GM18498 (cell line): ENCODE measurements around the gene FAM110D.

Experiments used
- ATAC-seq: cut with Tn5 transposase; IDR thresholded peaks from one replicate; pipeline ENCODE4 v1.9.1; 2021; ENCODE audit warnings: mild to moderate bottlenecking, moderate library complexity; ENCODE audit not compliant: unreplicated experiment

FAM110D gene

DNA sequence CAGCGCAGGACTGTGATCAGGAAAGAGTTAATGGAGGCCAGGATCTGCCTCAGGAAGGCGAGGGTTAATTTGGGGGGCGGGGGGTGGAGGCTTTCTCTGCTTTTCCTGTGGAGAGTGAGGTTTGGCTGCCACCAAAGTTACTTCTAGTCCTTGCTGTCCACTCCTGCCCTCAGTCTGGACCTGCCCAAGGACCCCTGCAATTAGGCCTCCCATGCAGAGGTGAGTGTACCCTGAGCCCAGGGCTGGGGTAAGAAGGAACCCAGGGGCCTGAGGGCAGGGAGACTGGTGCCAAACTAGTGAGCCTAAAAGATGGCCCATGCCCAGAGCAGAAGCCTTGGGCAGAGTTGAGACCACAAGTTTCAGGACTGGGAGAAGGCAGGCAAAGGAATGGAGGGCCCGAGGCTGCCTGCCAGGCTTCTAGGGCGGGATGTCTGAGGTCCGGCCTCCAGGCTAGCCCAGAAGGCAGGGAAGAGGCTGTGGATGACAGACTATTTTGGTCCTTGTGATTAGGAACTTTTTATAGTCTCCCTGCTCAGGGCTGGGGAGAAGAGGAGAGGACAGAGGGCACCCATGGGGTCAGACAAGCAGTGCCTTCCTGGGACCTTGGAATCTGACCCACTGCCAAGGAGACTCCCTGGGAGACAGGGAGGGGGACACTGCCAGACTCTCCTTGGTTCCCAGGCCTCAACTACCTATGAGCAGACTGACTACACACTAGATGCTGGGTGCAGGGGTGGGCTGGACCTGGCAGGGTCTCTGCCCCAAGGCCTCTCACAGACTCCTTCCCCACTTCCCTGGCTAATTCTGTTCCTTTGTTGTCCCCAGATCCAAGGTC, at the start of gene FAM110D:
Gene FAM110D (plus strand): TSS at position 172 of the 835 bp plus-strand sequence. CDS start 2,213 bp downstream, outside the sequence.
- no peak for ATAC-seq

GRCh38 chr1:26109229-26110164, 49.4 kb upstream of the FAM110D start:
- no peak for ATAC-seq

DNA sequence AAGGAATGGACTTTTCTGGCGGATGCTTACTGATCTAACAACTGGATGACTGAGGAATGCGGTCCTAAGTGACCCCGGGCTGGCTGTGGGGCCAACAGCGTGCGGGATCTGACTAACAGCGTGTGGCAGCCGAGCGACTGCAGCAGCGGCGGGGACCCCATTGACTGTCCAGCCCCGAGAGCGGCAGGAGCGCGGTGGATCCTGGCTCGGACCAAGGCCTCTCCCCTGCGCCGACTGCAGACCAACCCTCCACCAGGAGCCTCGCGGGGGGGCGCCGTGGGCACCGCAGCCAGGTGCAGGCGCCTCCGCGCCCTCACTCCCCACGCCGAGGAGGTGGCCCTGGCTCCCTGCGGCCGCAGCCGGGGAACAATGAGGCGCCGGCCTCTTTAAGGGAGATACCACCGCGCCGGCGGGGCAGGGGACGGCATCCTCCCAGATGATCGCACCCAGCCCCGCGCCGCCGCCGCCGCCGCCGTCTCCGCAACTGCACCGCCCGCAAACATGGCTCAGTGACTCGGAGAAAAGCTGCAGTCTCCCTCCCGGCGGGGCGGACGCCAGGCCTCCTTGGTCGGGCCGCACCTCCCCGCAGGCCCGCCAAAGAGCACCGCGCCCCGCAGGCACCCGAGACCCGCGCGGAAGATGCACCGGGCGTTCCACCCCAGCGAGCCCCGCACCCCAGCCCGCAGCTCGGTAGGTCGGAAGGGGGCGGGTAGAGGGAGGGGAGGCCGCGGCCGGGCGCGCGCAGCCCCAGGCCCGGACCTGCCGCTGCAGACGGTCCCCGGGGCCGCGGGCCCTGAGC, 47.9 kb upstream of the FAM110D start:
- peak; percentile 44 for ATAC-seq

GRCh38 chr1:26111530-26112406, 47.1 kb upstream of the FAM110D start, which contains the start of gene PDIK1L:
Gene PDIK1L (plus strand): TSS chr1:26111824. CDS start chr1:26114309, 2,485 bp downstream.
- ATAC-seq = peak; percentile 77

- ATAC-seq = no peak
Measured at GRCh38 chr1:26112407-26112775, 46.5 kb upstream of the FAM110D start.

- ATAC-seq = no peak
Measured at GRCh38 chr1:26114165-26114927, 44.5 kb upstream of the FAM110D start.

GRCh38 chr1:26119892-26120608, 38.8 kb upstream of the FAM110D start:
- ATAC-seq = no peak

- no peak for ATAC-seq
Measured at GRCh38 chr1:26121854-26122773, 36.8 kb upstream of the FAM110D start.

DNA sequence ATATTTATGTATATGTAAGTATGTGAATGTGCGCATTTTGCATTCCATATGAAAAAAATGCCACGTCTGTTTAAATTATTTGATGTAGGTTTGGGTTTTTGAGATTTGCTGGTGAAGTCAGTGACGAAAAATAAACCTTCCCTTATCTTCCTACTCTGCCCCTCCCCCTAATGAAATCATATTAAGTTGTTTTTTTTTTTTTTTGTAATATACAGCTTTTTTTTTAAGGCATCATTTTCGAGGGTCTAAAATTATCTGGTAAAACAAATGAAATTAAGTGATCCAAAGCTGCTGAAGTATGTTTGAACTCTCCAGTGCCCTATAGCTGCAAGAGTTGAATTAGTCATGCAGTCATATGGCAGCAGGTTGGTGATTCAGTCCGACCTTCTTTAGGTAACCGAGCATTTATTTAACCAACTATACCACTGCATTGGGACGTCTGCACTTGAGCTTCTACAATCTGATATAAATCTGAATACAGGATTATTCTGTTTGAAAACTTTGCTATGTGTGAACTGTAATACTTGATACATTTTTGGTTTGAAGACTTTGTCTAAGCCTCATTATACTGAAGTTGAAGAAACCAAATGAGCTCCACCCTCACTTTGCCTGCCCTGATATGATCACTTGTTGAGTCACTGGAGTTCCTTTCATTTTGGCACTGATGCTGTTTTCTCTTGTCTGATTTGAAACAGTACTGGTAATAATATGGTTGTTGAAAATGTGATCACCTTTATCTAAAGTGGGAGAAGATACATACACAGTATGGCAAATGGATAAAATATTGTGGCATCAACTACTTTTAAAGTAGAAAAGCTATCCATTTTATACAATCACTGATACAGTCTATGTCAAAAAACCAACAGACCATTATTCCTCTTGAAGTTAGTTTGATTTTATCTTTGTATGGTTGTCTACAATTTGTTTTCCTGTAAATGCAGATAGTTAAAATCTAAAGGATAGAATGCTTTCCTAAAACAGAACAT, 35.6 kb upstream of the FAM110D start:
- ATAC-seq = no peak

DNA sequence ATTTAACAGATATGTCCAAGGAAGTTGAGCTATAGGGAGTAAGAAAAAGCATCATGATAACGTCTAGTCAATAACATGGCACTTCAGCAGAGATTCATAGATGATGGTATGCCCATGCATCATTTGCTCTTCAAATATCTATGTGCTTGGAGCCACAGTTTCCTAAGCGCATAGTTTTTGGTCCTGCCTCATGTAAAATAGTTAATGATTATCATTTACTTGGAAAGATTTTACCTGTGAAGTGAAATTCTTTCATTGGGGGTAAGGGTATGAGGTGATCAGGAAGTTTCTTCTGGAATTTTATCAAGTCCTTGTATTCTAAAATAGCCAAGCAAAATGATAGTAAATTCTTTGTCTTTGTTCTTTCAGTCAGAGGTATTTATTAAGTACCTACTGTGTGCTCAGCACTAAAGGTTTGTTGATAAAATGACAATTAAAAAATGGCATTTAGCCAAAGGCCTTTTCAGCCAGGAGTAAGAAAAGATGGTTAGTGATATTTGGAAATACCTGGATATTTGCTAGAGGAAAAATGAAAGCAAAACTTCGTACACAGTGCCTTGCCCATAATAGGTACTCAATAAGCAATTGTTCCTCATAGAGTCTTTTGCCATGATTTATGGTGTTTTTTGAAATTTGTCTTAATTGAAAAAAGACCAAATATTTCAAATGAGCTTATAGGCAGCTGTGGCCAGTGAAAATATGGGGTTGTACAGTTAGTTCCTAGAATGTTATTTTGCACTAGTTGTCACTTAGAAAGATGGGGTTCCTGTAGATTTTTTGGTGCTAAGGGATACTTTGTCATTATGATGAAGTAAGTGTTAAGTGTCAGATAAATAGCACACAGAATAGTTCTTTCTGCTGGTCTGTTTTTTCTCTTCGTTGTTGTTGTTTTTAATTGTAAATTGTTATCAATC, 34.2 kb upstream of the FAM110D start:
- ATAC-seq = no peak

DNA sequence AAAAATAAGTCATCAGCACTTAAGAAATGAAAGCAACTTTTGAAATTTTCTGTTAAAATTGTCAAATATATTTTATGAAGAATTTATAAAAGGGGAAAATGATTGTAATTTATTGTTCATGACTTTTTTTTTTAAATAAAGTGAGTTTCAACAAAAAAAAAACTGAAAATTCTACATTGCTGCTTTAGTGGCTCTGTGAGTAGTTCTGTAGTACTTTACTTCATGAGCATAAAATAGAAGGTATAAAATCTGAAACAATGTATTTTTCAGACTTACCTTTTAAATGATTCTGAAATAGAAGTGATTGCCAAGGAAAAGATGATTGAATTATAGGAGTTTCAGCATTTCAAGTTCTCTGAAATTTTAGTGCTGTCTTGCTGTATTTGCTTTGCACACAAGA, 33.5 kb upstream of the FAM110D start:
- no peak for ATAC-seq

GRCh38 chr1:26125946-26126320, 32.9 kb upstream of the FAM110D start:
- no peak for ATAC-seq

GRCh38 chr1:26126321-26127084, 32.4 kb upstream of the FAM110D start:
- peak; percentile 88 for ATAC-seq
